Fibroblast of villous mesenchyme (primary cell): ENCODE results near the gene B4GALNT2. TPM values are rescaled to one million over a fixed set of nuclear protein-coding genes. Genes with fewer than 3 reads are reported as not detected.

ENCODE experiments used
- DNase-seq: peaks from one replicate; pipeline ENCODE4 v3.0.0-alpha.2; 2010; ENCODE audit warnings: low read depth
- H3K4me3 ChIP-seq: 2 replicates; pipeline ENCODE4 v1.5.1; 2011; ENCODE audit warnings: low read depth, mild to moderate bottlenecking, low read length
- CTCF ChIP-seq: IDR thresholded peaks from 2 replicates; pipeline ENCODE4 v1.5.1; 2012; ENCODE audit warnings: low read depth, mild to moderate bottlenecking, low read length; ENCODE audit not compliant: insufficient read depth
- total RNA-seq: library from RNA; depleted of rRNA; stranded (reverse); fragments of >200 nt; gene quantifications from 2 replicates; pipeline ENCODE4 v1.2.3, GENCODE V29; 2012

B4GALNT2 gene
- total RNA-seq, 1 donor = under 0.01 TPM

- DNase-seq = no peak
- no peak for TF ChIP-seq CTCF
- H3K4me3 ChIP-seq = no peak overlapping the region
These were observed 92.4 kb downstream of the B4GALNT2 start for GRCh38 chr17:49224997-49225337.

- H3K4me3 ChIP-seq = no peak overlapping the region
- no peak for DNase-seq
- TF ChIP-seq CTCF = no peak
These were observed 93.1 kb downstream of the B4GALNT2 start for GRCh38 chr17:49225554-49226236.

Other genes with a start within 250 kb of the B4GALNT2 start
- 28.7 and 62.2 TPM in 2 replicates for gene ATP5MC1, start 240.0 kb upstream of the B4GALNT2 start, total RNA-seq
- gene UBE2Z, start 224.4 kb upstream of the B4GALNT2 start, total RNA-seq = 104 and 120 TPM in 2 replicates
- gene SNF8, start 187.9 kb upstream of the B4GALNT2 start, total RNA-seq = 61.3 and 87.0 TPM in 2 replicates
- not detected in 2 replicates for gene GIP, start 164.2 kb upstream of the B4GALNT2 start, total RNA-seq
- 2.6 and 6.4 TPM in 2 replicates for gene IGF2BP1, start 135.4 kb upstream of the B4GALNT2 start, total RNA-seq
- 0.32 TPM in 1 of 2 replicates, not detected in the other for gene GNGT2, start 77.8 kb downstream of the B4GALNT2 start, total RNA-seq
- gene ABI3, start 77.9 kb downstream of the B4GALNT2 start, total RNA-seq = 0.64 and 1.7 TPM in 2 replicates
- under 0.01 and 0.32 TPM in 2 replicates for gene PHOSPHO1, start 98.0 kb downstream of the B4GALNT2 start, total RNA-seq
- gene ZNF652, start 229.5 kb downstream of the B4GALNT2 start, total RNA-seq = 20.6 and 24.6 TPM in 2 replicates